HCEC 1CT (cell line): ENCODE measurements around the gene HYDIN.
A peak's percentile ranks its signal among the peaks of the same experiment; 100 is the strongest.
"Not testable (repeated sequence)": the region's sequence is repeated elsewhere in the genome, so short reads cannot be mapped to it uniquely, and the experiment has no call there.

Experiments
- DNase-seq: peaks from one replicate; pipeline ENCODE4 v3.0.0-alpha.2; 2017

Gene HYDIN

DNA sequence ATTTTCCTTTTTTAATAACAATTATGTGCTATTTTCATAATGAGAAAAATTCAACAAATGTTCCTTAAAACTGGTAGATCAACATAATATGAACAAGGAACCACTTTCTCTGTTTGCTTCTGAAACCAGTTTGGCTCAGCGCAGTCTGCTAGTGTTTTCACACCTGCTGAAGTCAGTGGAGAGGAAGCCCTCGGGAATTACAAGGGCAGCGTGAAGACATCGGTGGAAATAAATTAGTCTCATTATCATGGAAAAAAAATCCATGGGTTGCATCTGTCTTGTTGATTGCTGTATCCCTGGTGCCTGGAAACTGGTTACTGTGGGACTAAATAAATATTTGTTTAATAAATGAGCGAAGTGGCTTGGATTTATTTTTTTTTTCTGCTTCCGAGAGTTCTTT lies 245.8 kb downstream of the HYDIN start:
- not testable (repeated sequence) for DNase-seq

DNA sequence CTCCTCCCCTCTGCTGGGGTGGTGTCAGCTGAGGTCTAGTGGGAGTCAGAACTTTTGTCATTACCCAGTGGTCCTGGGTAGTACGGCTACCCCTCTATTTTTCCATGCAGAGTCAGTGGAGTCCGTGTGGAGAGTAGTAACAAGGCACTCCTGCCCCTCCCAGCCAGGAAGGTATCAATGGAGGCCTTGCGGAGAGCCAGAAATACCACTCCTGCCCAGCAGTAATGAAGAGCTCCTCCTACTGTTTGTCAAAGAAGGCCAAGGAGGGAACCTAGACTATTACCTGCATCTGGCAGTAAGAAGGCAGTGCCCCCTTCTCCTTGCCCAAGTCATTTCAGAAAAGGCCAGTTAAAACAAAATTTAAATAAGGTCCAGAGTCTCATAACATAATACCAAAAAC lies 262.2 kb downstream of the HYDIN start:
- DNase-seq, result not testable (repeated sequence)

DNA sequence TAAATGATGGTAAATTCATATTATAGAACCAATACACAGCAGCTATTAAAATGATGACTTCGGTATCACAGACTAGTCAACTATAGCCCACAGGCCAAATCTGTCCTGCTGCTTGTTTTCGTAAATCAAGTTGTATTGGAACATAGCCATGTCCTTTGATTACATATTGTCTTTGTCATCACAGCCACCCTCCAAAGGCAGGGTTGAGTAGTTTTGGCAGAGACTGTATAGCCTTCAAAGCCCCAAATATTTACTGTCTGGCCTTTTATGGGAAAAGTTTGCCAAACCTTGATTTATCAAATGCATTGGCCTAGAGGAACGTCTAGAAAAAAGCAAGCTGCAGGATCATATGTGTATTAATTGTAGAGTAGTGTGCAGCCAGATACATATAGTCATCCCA lies 270.4 kb downstream of the HYDIN start:
- DNase-seq, result not testable (repeated sequence)

DNA sequence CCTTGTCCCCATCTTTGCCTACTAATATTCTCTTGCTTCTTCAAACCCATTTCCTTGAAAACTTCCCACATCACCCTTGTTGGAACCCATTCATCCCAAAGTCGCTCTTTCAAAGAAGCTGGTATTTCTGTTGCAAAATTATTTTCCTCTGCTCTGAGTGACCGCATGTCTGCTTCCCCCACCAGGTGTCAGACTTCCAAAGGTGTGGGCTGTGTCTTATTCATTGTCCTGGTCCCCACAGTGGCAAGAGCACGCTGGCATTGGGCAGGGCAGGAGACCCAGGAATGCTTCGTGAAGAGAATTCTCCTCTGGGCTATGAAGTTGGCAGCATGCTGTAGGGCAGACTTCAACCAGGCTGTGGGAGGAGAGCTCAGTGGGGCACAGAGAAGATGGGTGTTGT lies 275.6 kb downstream of the HYDIN start:
- DNase-seq, result not testable (repeated sequence)

DNA sequence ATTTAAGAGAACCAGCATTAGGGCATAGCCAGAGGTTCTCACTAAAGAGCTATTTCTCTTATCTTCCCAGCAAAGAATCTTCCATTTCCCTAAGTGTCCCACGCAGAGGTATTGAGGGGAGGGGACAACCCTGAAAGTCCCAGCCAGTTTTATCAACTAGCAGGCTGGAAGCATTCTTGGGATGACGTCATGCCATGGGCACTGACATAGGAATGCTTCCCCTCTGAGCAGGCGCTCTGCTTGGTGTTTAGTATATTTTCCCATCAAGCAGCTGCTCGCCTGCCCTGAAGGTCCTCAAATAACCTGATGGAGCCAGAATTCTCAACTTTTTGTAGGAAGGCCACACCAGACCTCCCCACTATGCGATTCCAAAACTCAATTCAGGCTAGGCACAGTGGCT lies 276.7 kb downstream of the HYDIN start:
- DNase-seq, result not testable (repeated sequence)

DNA sequence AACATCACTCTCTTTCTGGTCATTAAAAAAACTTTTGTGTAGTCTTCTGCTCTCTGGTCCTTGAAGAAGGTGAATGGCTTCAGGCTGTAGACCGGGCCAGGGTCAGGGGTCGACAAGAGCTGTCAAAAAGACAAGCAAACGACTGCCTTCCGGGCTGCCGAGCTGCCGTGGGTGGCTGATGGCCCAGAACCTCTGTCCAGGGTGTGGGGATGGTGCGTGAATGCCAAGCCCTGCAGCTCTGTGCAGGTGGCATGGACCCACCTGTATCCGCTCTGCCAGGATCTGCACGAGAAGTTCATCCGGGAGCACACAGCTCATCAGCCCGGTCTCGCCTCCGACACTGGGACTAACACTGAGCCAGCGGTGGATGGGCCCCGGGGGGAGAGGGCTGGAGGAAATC lies 287.0 kb downstream of the HYDIN start:
- not testable (repeated sequence) for DNase-seq

DNA sequence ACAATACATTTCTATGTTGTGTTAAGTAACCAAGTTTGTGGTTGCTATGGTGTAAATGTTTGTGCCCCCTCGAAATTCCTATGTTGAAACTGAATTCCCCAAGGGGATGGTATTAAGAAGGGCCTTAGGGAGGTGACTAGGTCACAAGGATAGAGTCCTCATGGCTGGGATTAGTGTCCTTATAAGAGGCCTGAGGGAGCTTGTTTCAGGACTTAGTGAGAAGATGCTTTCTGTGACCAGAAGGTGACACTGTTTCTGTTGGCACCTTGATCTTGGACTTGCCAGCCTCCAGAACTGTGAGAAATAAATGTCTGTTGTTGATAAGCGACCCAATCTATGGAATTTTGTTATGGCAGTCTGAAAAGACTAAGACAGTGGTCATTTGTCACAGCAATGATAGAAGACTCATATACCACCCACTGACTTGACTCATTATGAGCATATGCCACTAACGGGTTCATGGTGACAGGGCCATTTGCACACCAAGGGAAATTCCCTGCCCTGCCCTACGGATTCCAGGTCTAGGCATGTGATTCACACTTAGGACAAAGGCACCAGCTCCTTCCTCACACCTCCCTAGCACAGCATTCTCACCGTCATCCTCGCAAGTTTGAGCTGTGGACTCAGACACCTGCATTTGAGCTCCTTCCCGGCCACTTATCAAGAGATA lies 290.7 kb downstream of the HYDIN start:
- DNase-seq, result not testable (repeated sequence)

DNA sequence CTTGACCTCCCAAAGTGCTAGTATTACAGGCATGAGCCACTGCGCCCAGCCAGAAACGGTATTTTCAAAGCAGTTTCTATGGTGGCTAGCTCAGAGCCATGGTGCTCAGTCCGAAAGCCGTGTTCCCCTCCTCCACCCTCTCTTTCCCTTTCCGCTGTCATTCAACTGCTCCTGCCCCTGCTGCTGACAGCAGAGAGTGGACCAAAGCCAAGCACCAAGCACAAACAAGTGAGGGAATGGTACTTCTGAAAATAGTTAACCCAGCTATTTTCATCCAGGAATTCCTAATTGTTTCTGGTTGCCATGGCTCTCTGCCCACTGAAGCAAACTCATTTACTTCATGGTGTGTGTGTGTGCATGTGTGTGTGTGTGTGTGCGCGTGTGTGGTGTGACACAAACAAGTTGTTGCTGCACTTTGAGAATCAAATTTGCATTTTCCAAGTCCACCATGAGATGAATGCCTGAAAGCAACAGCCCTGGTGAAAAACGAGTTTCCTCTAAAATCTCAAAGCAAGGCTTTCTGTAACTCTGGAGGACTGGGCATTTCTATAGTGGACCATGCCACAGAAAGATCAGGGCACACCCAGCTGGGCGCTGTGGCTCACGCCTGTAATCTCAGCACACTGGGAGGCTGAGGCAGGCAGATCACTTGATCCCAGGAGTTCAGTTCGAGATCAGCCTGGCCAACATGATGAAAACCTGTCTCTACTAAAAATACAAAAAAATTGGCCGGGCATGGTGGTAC lies 293.6 kb downstream of the HYDIN start:
- DNase-seq, result not testable (repeated sequence)

DNA sequence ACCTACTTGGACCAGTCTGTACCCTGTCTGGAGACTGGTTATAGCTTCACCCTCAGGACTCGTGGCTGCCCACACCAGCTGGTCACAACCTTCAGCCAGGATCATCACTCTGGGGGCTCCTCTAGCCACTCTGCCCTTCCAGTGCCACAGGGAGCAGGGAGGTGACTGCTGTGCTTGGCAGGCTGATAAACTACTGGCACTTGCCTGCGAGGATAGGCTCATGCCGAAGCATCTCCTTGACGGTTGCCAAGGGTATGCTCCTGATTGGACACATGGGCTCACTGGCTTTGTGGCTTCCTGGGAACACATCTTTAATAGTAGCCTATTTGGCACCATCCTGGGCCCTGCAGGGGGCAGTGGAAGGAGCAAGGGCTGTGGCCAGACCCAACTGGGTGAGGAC lies 295.2 kb downstream of the HYDIN start:
- not testable (repeated sequence) for DNase-seq

DNA sequence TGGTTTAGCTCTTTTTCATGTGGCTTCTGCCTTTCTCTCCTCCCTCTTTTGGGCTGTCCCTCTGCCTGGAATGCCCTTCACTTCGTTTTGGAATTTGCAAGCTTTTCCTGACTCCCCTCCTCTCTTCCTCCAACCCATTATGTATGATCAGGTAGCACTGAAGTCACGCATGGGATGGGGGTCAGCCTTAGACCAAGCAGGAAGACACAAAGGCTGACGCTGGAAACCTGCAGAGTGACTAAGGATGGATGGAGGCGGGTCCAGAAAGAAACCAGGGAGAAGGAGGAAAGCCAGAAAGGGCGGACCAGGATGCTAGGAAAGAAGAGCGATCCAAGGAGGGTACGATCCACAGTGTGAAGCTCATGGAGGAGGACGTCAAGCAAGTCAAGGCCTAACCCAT lies 296.8 kb downstream of the HYDIN start:
- not testable (repeated sequence) for DNase-seq

DNA sequence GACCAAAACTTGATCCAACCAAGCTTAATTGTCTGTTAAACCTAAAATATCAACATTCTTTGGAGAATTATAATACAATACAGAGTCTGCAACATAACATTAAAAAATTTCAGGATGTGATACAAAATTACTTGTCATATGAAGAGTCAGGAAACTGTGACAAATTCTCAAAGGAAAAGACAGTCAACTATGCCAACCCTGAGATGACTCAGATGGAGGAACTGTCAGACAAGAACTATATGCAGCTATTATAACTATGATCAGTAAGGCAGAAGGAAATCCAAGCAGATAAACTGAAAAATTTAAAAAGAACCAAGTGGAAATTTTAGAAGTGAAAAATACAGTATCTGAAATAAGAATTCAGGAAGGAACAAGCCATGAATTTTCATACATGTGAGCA lies 299.8 kb downstream of the HYDIN start:
- not testable (repeated sequence) for DNase-seq

DNA sequence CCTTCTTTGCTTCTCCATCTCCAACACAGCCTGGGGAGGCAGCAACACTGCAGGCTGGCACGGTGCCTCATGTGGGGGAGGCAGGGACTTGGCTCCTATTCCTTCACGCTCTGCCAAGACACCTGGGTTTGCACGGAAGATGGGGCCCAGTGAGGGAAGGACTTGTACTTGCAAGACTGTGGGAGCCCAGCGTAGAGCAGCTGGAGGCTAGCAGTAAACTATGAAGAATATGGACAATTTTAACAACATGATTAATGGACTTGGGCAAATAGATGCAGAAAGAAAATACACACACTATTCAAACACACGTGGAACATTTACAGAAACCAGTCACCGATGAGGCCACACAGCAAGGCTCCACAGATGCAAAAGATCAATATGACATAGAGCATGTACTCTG lies 308.4 kb downstream of the HYDIN start:
- not testable (repeated sequence) for DNase-seq

DNA sequence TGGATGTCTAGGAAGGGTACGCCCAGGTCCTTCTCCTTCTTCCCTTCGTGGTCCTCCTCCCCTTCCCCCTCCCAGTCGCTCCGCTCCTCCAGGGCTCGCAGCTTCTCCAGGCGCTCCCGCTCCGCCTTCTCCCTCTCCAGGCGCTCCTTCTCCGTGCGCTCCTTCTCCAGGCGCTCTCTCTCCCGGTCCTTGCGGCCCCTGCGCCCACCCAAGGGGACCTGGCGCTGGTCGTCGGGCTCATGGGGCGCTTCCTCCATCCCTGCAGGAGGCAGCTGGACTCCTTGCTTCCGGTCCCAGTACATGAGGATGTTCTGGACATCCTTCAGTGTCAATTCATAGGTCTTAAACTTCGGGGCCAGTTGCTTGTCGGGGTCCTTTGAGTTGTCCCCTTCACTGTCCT lies 309.9 kb downstream of the HYDIN start:
- not testable (repeated sequence) for DNase-seq

DNA sequence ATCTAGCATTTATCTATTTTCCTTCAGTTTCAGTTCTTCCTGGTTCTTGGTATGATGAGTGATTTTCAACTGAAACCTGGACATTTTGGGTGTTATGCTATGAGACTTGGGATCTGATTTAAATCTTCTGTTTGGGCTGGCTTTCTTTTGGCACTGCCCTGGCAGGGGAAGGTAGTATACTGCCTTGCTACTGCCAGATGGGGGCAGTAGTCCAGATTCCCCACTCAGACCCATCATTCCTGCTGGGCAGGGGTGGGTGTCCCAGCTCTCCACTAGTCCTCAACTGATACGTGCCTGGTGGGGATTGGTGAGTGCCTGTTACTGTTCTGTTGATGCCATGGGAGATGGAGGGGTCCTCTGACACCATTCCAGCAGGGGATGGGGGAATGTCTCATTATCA lies 342.3 kb downstream of the HYDIN start:
- DNase-seq, result not testable (repeated sequence)

DNA sequence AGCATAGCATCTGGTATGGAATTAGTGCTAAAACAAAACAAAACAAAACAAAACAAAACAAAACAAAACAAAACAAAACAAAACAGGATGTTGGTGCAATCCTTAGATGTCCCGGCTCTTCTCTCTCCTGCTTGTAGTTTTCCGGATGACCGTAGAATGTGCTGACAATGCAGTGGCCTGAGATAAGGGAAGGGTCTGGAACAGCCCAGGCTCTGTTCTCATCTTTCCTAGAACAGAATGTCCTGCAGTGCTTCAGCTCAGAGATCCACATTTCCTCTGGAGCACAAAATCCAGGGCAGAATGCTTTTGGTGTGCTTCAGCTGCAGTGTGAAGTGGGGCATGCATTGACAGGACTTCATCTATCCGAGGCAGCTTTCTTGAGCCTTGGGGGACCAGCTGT lies 345.9 kb downstream of the HYDIN start:
- DNase-seq, result not testable (repeated sequence)

DNA sequence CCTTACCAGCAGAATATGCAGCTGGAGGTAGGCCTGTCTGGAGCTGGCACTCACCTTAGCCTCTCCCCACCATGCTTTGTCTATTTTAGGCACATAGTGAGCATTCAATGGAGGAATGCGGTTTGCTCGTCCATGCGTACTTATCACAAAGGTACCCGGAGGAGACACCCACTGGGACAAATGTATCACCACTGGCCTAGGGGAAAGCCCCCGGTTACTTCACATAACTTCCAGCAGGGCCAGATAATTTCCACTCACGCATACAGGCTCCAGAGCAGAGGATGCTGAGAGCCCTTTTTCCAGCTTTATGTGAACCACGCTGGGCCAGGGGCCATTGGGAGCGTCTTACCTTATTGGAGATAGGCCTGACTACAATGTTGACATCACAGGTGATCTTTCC lies 348.2 kb downstream of the HYDIN start:
- not testable (repeated sequence) for DNase-seq

DNA sequence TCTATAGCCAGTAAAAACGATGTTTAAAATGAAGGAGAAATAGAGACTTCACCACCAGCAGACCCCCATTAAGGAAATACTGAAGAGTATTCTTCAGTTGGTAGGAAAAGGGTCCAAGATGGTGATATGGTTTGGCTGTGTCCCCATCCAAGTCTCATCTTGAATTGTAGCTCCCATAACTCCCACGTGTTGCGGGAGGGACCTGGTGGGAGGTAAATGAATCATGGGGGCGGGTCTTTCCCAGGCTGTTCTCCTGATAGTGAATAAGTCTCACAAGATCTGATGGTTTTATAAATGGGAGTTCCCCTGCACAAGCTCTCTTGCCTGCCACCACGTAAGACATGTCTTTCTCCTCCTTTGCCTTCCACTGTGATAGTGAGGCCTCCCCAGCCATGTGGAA lies 352.6 kb downstream of the HYDIN start:
- not testable (repeated sequence) for DNase-seq

DNA sequence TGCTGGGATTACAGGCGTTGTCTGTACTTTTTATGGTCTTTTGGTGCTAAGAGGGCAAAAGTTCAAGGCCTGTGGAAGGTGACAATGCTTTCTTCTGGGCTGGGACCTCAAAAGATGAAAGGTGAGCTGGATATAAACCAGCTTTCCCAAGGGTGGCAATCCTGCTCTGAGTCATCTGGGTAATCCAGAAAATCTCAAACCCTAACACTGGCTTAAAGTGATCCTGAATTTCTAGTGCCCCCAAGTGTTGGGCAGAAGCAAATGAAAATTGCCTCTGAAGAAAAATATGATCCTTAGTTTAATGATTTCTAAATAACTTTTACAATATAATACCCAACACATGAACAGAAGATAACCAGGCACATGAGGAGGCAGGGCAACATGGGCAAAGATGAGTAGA lies 354.1 kb downstream of the HYDIN start:
- not testable (repeated sequence) for DNase-seq

DNA sequence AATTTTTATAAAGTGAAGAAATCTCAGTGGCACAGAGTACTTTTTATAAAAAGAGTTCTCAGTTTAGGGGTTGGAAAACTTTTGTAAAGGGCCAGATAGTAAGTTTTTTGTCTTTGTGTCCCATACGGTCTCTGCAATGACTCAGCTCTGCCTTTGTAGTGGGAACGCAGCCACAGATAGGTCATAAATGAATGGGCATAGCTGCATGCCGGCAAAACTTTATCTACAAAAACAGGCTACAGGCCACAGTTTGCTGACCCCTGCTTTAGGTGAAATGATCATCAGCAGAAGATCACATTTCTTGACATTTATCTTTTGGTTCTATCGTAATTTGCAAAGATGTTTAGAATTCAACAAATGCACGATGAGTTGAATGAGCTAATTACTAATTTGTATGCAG lies 365.8 kb downstream of the HYDIN start:
- not testable (repeated sequence) for DNase-seq

DNA sequence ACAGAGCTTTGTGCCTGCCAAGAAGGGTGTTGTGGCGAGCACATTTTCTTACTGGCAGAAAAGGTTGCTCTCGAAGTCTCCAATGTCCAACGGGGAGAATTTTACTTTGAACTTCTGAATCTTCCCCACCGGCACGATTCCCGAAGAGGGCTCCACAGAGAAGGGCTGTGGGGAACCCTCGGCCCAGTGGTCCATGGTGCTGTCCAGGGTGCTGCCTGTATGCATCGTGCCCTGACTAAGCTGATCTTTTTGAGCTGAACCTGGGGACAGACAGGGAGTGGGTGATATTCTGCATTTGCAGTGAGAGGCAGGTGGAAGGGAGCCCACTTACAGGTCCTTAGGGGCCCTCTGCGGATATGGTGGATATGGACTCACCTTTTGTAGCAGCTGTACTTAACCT lies 368.5 kb downstream of the HYDIN start:
- not testable (repeated sequence) for DNase-seq

DNA sequence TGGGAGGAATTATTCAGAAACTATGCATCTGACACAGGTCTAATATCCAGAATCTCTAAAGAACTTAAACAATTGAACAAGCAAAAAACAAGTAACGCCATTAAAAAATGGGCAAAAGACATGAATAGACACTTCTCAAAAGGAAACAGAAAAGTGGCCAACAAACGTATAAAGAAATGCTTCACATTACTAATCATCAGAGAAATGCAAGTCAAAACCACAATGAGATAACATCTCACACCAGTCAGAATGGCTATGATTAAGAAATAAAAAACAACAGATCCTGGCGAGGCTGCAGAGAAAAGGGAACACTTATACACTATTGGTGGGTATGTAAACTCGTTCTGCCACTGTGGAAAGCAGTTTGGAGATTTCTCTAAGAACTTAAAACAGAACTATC lies 379.2 kb downstream of the HYDIN start:
- DNase-seq, result peak; percentile 12

DNA sequence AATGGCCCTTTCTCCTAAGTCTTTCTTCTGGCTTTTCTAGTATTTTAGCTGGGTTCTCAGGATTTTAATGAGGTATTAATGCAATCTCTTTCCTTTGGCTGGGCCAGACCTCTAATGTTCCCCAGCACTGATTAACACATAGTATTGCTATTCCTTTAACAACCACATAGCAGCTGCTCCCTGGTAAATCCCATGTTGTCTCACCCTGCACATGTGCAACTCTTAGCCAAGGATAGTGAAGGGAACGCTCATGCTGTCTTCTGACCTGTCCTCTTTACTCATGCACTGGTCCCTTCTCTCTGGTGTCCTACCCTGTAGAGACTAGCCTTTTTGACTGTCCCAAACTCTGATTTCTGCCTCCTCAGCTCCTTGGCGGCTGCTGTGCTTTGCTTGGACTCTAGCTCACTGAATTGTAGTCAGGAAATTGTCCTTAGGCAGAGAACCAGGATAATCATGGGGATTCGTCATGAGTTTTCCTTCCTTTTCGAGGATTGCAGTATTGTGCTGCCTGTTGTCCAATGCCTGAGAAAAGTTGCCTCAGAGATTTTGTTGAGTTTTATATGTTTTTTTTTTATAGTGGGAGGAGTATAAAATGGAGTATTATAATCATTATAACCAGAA lies 406.9 kb downstream of the HYDIN start:
- DNase-seq, result not testable (repeated sequence)

DNA sequence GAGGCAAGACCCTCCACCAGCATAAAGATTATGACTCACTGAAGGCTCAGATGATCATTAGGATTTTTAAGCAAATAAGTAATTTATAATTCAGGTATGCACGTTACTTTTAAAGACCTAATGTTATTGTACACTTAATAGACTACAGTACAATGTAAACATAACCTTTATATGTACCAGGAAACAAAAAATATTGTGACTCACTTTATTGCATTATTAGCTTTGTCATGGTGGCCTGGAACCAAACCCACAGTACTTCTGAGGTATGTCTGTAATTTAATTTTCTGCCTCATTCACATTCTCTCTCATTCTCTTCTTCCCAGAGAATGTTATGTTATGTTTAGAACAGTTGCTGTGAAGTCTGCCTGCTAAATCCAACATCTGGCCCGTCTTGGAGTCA lies 407.8 kb downstream of the HYDIN start:
- DNase-seq, result not testable (repeated sequence)

DNA sequence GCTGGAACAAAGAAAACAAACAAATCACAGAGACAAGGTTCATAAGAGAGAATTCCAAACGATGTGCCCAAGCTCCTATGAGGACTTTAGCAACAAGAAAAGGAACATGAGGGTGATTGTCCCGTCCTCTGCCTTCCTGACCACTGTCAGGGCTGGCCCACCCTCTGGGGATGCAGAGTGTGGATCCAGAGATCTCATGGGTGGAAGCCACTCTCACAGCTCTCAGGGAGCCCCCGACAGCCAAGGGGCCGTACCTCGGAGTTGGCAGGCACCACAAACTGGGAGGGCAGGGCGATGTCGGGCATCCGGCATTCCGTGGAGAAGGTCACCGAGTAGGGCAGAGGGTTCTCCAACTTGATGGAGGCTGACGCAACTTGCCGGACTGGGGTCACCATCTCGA lies 412.4 kb downstream of the HYDIN start:
- DNase-seq, result not testable (repeated sequence)
